ENCODE results near the gene ACAD10.
"Not testable (repeated sequence)": the region's sequence is repeated elsewhere in the genome, so short reads cannot be mapped to it uniquely, and the experiment has no call there.

ACAD10 gene

DNA sequence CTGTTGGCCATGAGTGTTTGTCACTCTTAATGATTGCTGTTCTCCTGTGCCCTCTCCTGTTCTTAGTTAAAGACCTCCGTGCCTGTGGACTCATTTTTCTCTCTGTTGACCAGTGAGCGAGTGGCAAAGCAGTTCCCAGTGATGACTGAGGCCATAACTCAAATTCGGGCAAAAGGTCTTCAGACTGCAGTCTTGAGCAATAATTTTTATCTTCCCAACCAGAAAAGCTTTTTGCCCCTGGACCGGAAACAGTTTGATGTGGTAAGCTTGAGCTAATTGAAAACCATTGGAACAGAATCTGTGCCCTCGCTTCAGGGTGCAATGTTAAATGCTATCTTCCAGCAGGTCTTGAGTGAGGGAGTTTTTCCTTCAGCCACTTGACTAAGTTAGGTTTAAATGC is 19.8 kb downstream of the ACAD10 start:
- TF ChIP-seq POLR2A (IDR thresholded peaks at IDR 0.05; ENCODE audit: low read depth, low read length): no peak
- no peak for DNase-seq (ENCODE audit: insufficient read length, low spot score)
- no peak for FAIRE-seq

GRCh38 chr12:111706145-111706544 is 20.3 kb downstream of the ACAD10 start:
- no peak for TF ChIP-seq POLR2A (IDR thresholded peaks at IDR 0.05; ENCODE audit: low read depth, low read length)

DNA sequence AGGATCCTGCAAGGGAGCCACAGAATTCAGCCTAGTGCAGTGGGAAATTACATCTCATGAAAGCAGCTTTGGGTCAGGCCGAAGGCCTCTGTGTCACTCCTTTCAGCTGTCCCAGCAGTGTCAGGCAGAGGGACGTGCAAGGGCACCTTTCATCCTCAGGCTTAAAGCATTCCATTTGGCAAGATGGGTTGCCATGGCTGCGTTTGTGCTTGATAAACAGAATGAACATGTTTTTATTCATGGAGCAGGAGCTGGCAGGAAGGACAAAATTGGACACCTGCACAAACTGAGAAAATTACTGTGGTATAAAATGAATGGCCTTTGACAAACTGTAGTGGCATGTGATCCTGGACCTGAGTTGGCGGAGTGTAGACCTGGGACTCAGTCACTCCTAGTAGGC is 29.4 kb downstream of the ACAD10 start:
- no peak for TF ChIP-seq POLR2A (IDR thresholded peaks at IDR 0.05; ENCODE audit: low read depth, low read length)
- DNase-seq (ENCODE audit: insufficient read length, low spot score): no peak
- no peak for FAIRE-seq

More at GRCh38 chr12:111706145-111706544, 20.3 kb downstream of the ACAD10 start:
- DNase-seq (ENCODE audit: insufficient read length, low spot score) (no peak), FAIRE-seq (no peak)

GRCh38 chr12:111719316-111719715 is 33.5 kb downstream of the ACAD10 start:
- not testable (repeated sequence) for FAIRE-seq; DNase-seq (ENCODE audit: insufficient read length, low spot score)

GRCh38 chr12:111720457-111720856 is 34.6 kb downstream of the ACAD10 start:
- DNase-seq (ENCODE audit: insufficient read length, low spot score): no peak
- no peak for TF ChIP-seq POLR2A (IDR thresholded peaks at IDR 0.05; ENCODE audit: low read depth, low read length)
- FAIRE-seq: no peak

GRCh38 chr12:111723646-111724360 is 38.0 kb downstream of the ACAD10 start:
- FAIRE-seq; DNase-seq (ENCODE audit: insufficient read length, low spot score): not testable (repeated sequence)

DNA sequence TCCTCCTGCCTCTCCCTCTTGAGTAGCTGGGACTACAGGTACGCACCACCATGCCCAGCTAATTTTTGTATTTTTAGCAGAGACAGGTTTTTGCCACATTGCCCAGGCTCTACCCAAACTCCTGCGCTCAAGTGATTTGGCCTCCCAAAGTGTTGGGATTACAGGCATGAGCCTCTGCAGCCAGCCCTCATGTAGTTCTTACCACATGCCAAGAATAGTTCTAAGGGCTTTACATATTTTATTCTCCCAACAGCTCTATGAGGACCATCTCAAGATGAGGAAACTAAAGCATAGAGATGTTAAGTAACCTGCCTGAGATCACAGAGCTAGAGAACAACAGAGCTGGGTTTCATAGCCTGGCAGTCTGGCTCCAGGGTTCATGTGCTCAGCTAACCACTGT is 42.9 kb downstream of the ACAD10 start:
- no peak for TF ChIP-seq POLR2A (IDR thresholded peaks at IDR 0.05; ENCODE audit: low read depth, low read length)
- FAIRE-seq: no peak
- DNase-seq (ENCODE audit: insufficient read length, low spot score): no peak

DNA sequence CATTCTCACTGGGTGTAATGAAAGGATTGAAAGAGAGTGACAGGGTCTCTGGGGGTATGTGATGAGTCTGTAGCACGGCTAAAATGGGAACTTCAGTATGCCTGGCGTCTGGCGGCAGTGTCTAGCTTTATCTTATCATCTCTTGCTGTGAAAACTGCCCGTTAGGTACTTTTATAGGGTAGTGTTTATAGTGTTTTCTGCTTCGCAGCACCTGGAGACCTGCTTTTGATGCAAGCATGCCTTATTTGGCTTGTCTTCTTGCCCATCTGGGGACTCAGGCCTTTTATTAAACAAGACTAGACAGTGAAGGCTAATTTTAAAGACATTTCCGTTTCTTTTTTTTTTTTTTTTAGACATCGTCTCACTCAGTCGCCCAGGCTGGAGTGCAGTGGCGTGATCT is 44.6 kb downstream of the ACAD10 start:
- TF ChIP-seq POLR2A (IDR thresholded peaks at IDR 0.05; ENCODE audit: low read depth, low read length): no peak
- FAIRE-seq: no peak
- DNase-seq (ENCODE audit: insufficient read length, low spot score): no peak

DNA sequence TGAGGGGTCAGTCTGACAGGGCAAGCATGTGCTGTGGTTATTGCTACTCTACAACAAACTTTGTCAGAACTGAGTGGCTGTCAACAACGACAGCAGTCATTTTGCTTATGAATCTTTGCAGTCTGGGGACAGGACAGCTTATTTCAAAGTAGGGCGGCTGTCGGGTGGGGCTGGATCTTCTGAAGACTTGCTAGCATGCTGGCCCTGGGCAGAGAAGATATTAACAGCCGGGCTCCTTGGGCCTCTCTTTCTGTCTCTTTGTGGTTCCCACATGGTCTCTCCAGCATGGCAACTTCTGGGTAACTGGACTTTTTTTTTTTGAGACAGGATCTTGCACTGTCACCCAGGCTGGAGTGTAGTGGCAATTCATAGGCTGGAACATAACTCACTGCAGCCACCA is 46.9 kb downstream of the ACAD10 start:
- no peak for FAIRE-seq
- DNase-seq (ENCODE audit: insufficient read length, low spot score): no peak
- no peak for TF ChIP-seq POLR2A (IDR thresholded peaks at IDR 0.05; ENCODE audit: low read depth, low read length)

DNA sequence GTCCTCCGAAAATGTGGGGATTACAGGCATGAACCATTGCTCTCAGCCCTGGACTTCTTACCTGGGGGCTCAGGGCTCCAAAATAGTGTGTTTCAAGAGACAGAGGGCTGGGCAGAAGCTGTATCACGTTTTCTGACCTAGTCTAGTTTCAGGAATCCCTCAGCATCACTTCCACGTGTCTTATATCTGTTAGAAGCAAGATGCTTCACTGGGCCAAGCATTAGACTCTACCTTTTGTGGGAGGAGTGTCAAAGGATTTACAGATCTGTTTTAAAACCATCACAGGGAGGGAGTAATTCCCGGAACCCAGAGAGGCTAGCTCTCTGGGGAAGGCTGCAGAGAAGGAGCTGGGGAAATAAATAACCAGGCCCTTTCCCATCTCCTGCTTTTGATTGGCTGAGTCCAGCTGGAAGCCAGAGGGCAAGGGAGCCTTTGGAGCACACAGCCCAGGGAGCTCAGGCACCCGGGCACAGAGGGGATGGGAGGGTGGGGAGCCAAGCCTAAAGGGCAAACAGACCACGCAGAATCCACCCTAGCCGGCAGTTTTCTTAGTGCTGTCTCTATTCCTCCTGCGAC is 47.6 kb downstream of the ACAD10 start:
- TF ChIP-seq POLR2A (IDR thresholded peaks at IDR 0.05; ENCODE audit: low read depth, low read length): no peak
- DNase-seq (ENCODE audit: insufficient read length, low spot score): no peak
- FAIRE-seq: no peak

DNA sequence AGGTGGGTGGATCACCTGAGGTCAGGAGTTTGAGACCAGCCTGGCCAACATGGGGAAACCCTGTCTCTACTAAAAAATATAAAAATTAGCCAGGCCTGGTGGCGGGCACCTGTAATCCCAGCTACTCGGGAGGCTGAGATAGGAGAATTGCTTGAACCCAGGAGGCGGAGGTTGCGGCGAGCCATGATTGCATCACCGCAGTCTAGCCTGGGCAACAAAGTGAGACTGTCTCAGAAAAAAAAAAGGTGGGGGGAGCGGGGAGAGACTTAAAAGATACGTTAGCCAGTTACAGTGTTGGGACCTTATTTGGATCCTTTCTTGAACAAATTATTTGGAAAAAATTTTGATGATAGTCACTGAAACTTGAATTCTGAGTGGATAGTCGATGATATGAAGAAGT is 53.7 kb downstream of the ACAD10 start:
- not testable (repeated sequence) for FAIRE-seq

DNA sequence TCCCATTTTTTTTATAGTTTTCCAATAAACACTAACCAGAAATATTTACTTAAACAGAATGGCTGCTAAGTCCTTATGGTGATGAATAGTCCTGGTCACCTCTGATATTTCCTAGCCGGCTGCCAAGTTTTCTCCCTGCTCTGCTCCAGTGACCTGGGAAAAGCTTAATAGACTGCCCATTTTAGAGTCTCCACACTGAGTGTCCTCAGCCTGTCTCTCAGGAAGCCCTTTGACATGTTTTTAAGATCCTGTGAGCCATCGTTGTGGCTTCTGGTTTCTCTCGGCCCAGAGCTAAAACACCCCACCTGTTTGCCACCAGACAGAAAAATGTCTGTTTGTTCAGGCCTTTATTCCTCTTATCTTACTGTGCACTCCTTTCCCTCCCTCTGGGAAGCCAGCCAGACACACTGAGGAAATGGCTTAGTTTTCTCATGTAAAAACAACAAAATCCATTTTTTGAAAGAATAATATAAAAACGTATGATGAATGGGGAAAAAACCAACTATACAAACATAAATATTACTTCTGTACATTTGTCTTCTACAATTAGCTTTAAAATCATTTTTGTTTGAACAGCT is 55.5 kb downstream of the ACAD10 start:
- no peak for FAIRE-seq
- no peak for TF ChIP-seq POLR2A (IDR thresholded peaks at IDR 0.05; ENCODE audit: low read depth, low read length)
- no peak for DNase-seq (ENCODE audit: insufficient read length, low spot score)

More for the DNA sequence above, 53.7 kb downstream of the ACAD10 start:
- DNase-seq (ENCODE audit: insufficient read length, low spot score): not testable (repeated sequence)

DNA sequence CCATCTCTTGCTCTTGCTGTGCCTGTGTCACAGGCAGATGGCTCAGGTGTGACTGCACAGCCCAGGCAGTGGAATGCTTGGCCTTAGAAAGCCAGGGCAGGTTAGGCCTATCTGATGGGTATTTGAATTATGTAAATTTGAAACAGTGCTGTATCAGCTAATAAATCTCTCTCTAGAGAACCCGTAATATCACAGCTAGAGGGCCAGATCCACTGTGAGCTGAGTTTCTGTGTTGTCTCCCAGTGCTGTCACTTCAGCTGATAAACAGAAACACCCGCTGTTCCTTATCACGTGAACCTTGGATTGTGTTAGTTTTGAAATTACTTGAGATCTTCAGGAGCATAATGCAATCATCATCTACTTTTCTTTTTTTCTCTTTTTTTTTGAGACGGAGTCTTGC is 59.4 kb downstream of the ACAD10 start:
- no peak for TF ChIP-seq POLR2A (IDR thresholded peaks at IDR 0.05; ENCODE audit: low read depth, low read length)
- FAIRE-seq (no peak), DNase-seq (ENCODE audit: insufficient read length, low spot score) (no peak)

DNA sequence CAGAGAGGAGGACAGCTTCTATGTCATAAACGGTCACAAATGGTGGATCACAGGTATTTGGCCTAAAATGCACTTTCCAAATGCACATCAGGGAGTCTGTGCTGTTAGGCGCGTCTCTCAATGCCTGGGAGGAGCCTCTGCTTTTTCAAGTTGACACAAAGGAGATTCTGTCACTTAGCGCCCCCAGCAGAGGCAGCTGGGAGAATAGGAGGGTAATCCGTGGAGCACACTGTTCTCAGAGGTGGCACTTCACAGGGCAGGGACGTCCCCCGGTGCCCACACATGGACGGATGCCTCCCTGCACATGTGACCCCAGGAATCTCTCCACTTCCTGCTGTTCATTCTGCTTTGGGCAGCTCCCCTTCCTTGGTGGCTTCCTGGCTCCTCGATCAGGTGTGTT is 61.5 kb downstream of the ACAD10 start:
- no peak for FAIRE-seq
- TF ChIP-seq POLR2A (IDR thresholded peaks at IDR 0.05; ENCODE audit: low read depth, low read length): no peak
- DNase-seq (ENCODE audit: insufficient read length, low spot score): no peak

GRCh38 chr12:111748151-111748672 is 62.4 kb downstream of the ACAD10 start:
- no peak for DNase-seq (ENCODE audit: insufficient read length, low spot score)
- no peak for FAIRE-seq
- TF ChIP-seq POLR2A (IDR thresholded peaks at IDR 0.05; ENCODE audit: low read depth, low read length): no peak
